SU-DHL-6 (cell line): ENCODE results near the gene POLR1A.

Experiments
- H2AFZ ChIP-seq: fragments of 200-600 bp; sonication (generic); 2 replicates; pipeline ENCODE4 v1.6.1; 2014; ENCODE audit warnings: low read depth, mild to moderate bottlenecking, moderate library complexity, mixed read lengths, antibody characterized with exemption, low read length; ENCODE audit not compliant: severe bottlenecking
- H3F3A ChIP-seq: fragments of 200-600 bp; shearing (Covaris generic); 2 replicates; pipeline ENCODE4 v1.6.0; 2016; ENCODE audit warnings: antibody characterized with exemption, mild to moderate bottlenecking; ENCODE audit not compliant: insufficient read depth
- H3K27ac ChIP-seq: fragments of 200-600 bp; sonication (generic); 2 replicates; pipeline ENCODE4 v1.5.1; 2016; ENCODE audit warnings: low read depth, mild to moderate bottlenecking, low read length, moderate library complexity, mixed read lengths
- H3K27me3 ChIP-seq: fragments of 200-600 bp; sonication (generic), shearing (Covaris generic); 2 replicates; pipeline ENCODE4 v1.6.0; 2014; ENCODE audit warnings: mild to moderate bottlenecking, low read length
- H3K36me3 ChIP-seq: fragments of 200-600 bp; sonication (generic); 2 replicates; pipeline ENCODE4 v1.6.1; 2014; ENCODE audit warnings: mild to moderate bottlenecking, low read length, mixed read lengths
- H3K4me2 ChIP-seq: fragments of 300-600, 200-600 bp; shearing (Covaris generic), sonication (generic); 2 replicates; pipeline ENCODE4 v1.6.0; 2014; ENCODE audit warnings: low read length, low read depth, mild to moderate bottlenecking; ENCODE audit not compliant: poor library complexity, severe bottlenecking
- H3K4me3 ChIP-seq: fragments of 200-600 bp; sonication (generic); 2 replicates; pipeline ENCODE4 v1.5.1; 2014; ENCODE audit warnings: antibody characterized with exemption, low read length, mild to moderate bottlenecking, mixed read lengths; ENCODE audit not compliant: insufficient read depth, poor library complexity, severe bottlenecking
- H3K79me2 ChIP-seq: fragments of 200-600 bp; sonication (generic); 2 replicates; pipeline ENCODE4 v1.6.1; 2014; ENCODE audit warnings: mild to moderate bottlenecking, low read length, moderate library complexity; ENCODE audit not compliant: insufficient read depth
- H3K9ac ChIP-seq: fragments of 200-600 bp; sonication (generic); 2 replicates; pipeline ENCODE4 v1.7.0; 2014; ENCODE audit warnings: mild to moderate bottlenecking, low read length
- H3K9me2 ChIP-seq: fragments of 200-600 bp; sonication (generic); replicated peaks from 2 replicates; pipeline ENCODE4 v1.6.1; 2014; ENCODE audit warnings: low read length; ENCODE audit not compliant: insufficient read depth
- H3K9me3 ChIP-seq: fragments of 200-600 bp; sonication (generic); 2 replicates; pipeline ENCODE4 v1.6.1; 2014; ENCODE audit warnings: low read length, mixed read lengths; ENCODE audit not compliant: insufficient read depth
- H4K20me1 ChIP-seq: fragments of 200-600 bp; sonication (generic); 2 replicates; pipeline ENCODE4 v1.6.1; 2014; ENCODE audit warnings: low read depth, mild to moderate bottlenecking, antibody characterized with exemption, low read length, moderate library complexity, mixed read lengths
- EZH2phosphoT487 ChIP-seq: fragments of 200-600 bp; sonication (generic), shearing (Covaris generic); conservative IDR thresholded peaks from 2 replicates; pipeline ENCODE4 v1.6.1; 2018; ENCODE audit warnings: mild to moderate bottlenecking, antibody characterized with exemption, low read length, moderate library complexity, mixed read lengths
- TF ChIP-seq, protein P1 (sequence below): fragments of 200-600 bp; sonication (generic); IDR thresholded peaks from one replicate; pipeline ENCODE4 v1.5.1; 2017; ENCODE audit warnings: antibody characterized with exemption, mild to moderate bottlenecking, low read length, moderate library complexity; ENCODE audit not compliant: insufficient read depth, poor library complexity, severe bottlenecking

The POLR1A gene

DNA sequence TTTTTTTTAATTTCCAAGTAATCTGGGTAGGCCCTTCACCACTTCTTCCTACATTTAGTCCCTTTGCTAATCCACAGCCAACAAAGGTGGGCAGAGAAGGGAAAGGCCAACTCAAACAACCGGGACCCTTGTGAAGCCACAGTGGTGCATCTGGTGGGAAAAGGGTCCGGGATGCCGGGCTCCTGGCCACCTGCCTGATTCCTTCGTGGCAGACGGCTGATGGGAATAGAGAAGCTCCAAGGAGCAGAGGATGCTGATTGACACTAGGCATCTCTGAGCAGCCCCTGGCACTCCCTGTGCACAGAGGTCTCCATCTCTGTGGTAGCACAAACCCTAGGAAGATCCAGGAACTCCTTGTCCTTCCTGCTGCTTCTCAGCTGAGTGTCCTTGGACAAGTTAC lies 37.0 kb downstream of the POLR1A start:
- H3K36me3 ChIP-seq, result peaks cover 45% of the 10 kb centered on the region
- H3K9me3 ChIP-seq, result no peaks in the 10 kb centered on the region
- H3K4me3 ChIP-seq, result no peak overlapping the region
- no peak overlapping the region for H3K27ac ChIP-seq
- H3F3A ChIP-seq, result no peaks in the 10 kb centered on the region
- H2AFZ ChIP-seq, result no peak overlapping the region
- TF ChIP-seq, protein P1, sequence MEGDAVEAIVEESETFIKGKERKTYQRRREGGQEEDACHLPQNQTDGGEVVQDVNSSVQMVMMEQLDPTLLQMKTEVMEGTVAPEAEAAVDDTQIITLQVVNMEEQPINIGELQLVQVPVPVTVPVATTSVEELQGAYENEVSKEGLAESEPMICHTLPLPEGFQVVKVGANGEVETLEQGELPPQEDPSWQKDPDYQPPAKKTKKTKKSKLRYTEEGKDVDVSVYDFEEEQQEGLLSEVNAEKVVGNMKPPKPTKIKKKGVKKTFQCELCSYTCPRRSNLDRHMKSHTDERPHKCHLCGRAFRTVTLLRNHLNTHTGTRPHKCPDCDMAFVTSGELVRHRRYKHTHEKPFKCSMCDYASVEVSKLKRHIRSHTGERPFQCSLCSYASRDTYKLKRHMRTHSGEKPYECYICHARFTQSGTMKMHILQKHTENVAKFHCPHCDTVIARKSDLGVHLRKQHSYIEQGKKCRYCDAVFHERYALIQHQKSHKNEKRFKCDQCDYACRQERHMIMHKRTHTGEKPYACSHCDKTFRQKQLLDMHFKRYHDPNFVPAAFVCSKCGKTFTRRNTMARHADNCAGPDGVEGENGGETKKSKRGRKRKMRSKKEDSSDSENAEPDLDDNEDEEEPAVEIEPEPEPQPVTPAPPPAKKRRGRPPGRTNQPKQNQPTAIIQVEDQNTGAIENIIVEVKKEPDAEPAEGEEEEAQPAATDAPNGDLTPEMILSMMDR, result no peak
- no peak for TF ChIP-seq EZH2phosphoT487
- no peaks in the 10 kb centered on the region for H4K20me1 ChIP-seq
- no peak overlapping the region for H3K9ac ChIP-seq
- no peaks in the 10 kb centered on the region for H3K9me2 ChIP-seq
- H3K4me2 ChIP-seq, result no peak overlapping the region
- H3K79me2 ChIP-seq, result no peaks in the 10 kb centered on the region
- no peaks in the 10 kb centered on the region for H3K27me3 ChIP-seq

DNA sequence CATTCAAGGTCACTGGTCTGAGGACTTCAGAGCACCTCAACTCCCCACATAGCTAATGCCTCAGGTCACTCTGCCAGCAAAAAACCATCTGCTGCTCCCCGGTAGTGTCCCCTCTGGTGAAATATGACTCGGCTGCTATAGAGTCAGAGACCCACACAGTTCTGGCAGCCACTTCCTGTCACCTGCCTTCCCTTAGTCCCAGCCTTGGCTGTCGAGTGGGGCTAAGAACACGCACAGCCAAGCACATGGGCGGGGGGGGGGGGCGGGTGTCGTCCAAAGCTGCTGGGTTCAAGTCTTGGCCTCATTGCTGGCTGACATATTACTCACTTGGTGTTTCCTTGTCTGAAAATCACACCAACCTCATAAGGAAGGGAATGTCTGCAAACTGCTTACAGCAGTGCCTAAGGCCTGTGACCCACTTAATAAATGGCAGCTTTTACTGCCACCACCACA lies 37.5 kb downstream of the POLR1A start:
- no peak overlapping the region for H3K27ac ChIP-seq
- no peaks in the 10 kb centered on the region for H3K9me2 ChIP-seq
- no peak overlapping the region for H2AFZ ChIP-seq
- H3K27me3 ChIP-seq, result no peaks in the 10 kb centered on the region
- no peak overlapping the region for H3K9ac ChIP-seq
- H3K79me2 ChIP-seq, result no peaks in the 10 kb centered on the region
- no peak overlapping the region for H3K4me3 ChIP-seq
- H3K4me2 ChIP-seq, result no peak overlapping the region
- no peak for TF ChIP-seq EZH2phosphoT487
- TF ChIP-seq, protein P1, result no peak
- H3F3A ChIP-seq, result no peaks in the 10 kb centered on the region
- peaks cover 48% of the 10 kb centered on the region for H3K36me3 ChIP-seq
- no peaks in the 10 kb centered on the region for H3K9me3 ChIP-seq
- no peaks in the 10 kb centered on the region for H4K20me1 ChIP-seq

DNA sequence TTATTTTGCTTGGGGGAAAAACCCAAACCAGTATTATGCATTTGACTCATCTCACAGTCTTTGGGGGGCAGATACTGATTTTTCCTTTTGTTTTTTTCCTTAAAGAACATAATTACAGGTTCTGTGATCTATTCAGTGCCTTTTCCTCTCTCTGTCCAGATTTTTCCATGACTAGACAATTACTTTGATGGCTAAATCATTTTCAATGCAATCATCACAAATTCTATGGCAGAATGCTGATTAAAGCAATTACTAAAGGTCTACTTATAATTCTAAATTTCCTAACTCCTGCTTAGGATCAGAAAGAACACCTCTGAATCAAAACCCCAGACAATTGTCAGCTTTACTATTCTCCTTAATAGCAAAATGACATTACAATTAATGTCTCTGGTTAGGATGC lies 38.8 kb downstream of the POLR1A start:
- Histone ChIP-seq H3K4me3 (no peak overlapping the region), H4K20me1 (no peaks in the 10 kb centered on the region), H2AFZ (no peak overlapping the region), H3K79me2 (no peaks in the 10 kb centered on the region), H3K9me2 (no peaks in the 10 kb centered on the region), H3K9me3 (no peaks in the 10 kb centered on the region), H3K9ac (no peak overlapping the region), H3K27ac (no peak overlapping the region), H3K36me3 (peaks cover 55% of the 10 kb centered on the region), H3K27me3 (no peaks in the 10 kb centered on the region), H3K4me2 (no peak overlapping the region), H3F3A (no peaks in the 10 kb centered on the region)
- TF ChIP-seq, protein P1, result no peak
- no peak for TF ChIP-seq EZH2phosphoT487
